Lower lobe of right lung (tissue), 2 donors: Measurements from ENCODE around the gene BCAN. TPM values are rescaled to one million over a fixed set of nuclear protein-coding genes. Genes with fewer than 3 reads are reported as not detected.

Experiments
- ATAC-seq, 2 donors: fragments of 200-7000 bp; cut with Tn5 transposase; one replicate each; pipeline ENCODE4 v1.9.1; 2020 to 2022; ENCODE audit warnings: mild to moderate bottlenecking in 2 of 2, moderate library complexity in 2 of 2
- DNase-seq: peaks from one replicate; pipeline ENCODE4 v3.0.0-alpha.2; 2020
- H3K27ac ChIP-seq: fragments of 200-600 bp; one replicate; pipeline ENCODE4 v1.8.0; 2022
- H3K27me3 ChIP-seq: fragments of 200-600 bp; one replicate; pipeline ENCODE4 v1.8.0; 2022; ENCODE audit warnings: low read depth
- H3K36me3 ChIP-seq: fragments of 200-600 bp; one replicate; pipeline ENCODE4 v1.8.0; 2022; ENCODE audit warnings: mild to moderate bottlenecking
- H3K4me1 ChIP-seq: fragments of 200-600 bp; one replicate; pipeline ENCODE4 v1.8.0; 2022
- H3K4me3 ChIP-seq: fragments of 200-600 bp; one replicate; pipeline ENCODE4 v1.8.0; 2022; ENCODE audit warnings: mild to moderate bottlenecking
- H3K9me3 ChIP-seq: fragments of 200-600 bp; one replicate; pipeline ENCODE4 v1.8.0; 2022
- CTCF ChIP-seq: fragments of 200-600 bp; IDR thresholded peaks from one replicate; pipeline ENCODE4 v1.8.0; 2022; ENCODE audit warnings: antibody characterized with exemption, mild to moderate bottlenecking
- intact Hi-C: fragments of 100-400 bp; cut with DNase I; formaldehyde crosslinking; loops from one replicate; pipeline ENCODE4 v1.11.0; 2022
- long read RNA-seq: library from polyadenylated mRNA; unstranded; transcript quantifications from one replicate; pipeline ENCODE4 v2.0.0, GENCODE V29; 2021
- total RNA-seq: library from RNA; stranded (reverse); fragmentation: NEBNext Ultra II Directional; extraction: Animal tissue kit (Norgen Biotek cat#: 25700); gene quantifications from one replicate; pipeline ENCODE4 v1.2.1, GENCODE V29; 2021
- donor health status: DM: no; HTN: yes; CAD: no; lungs with severe emphysema.

BCAN gene, protein sequence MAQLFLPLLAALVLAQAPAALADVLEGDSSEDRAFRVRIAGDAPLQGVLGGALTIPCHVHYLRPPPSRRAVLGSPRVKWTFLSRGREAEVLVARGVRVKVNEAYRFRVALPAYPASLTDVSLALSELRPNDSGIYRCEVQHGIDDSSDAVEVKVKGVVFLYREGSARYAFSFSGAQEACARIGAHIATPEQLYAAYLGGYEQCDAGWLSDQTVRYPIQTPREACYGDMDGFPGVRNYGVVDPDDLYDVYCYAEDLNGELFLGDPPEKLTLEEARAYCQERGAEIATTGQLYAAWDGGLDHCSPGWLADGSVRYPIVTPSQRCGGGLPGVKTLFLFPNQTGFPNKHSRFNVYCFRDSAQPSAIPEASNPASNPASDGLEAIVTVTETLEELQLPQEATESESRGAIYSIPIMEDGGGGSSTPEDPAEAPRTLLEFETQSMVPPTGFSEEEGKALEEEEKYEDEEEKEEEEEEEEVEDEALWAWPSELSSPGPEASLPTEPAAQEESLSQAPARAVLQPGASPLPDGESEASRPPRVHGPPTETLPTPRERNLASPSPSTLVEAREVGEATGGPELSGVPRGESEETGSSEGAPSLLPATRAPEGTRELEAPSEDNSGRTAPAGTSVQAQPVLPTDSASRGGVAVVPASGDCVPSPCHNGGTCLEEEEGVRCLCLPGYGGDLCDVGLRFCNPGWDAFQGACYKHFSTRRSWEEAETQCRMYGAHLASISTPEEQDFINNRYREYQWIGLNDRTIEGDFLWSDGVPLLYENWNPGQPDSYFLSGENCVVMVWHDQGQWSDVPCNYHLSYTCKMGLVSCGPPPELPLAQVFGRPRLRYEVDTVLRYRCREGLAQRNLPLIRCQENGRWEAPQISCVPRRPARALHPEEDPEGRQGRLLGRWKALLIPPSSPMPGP
- not detected for total RNA-seq
- long read RNA-seq: 0 reads

DNA sequence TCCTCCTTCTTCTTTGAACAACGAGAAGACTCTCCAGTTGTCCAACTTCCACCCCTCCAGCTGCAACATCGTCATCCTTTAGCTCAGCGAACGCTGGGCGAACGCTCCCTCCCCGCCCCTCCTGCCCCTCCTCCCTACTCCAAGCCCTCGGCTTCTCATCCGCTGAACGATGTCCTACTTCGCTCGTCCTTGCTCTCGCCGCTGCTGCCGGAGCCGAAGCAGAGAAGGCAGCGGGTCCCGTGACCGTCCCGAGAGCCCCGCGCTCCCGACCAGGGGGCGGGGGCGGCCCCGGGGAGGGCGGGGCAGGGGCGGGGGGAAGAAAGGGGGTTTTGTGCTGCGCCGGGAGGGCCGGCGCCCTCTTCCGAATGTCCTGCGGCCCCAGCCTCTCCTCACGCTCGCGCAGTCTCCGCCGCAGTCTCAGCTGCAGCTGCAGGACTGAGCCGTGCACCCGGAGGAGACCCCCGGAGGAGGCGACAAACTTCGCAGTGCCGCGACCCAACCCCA, at the start of gene BCAN:
BCAN (plus strand) TSS at position 357 of the 504 bp plus-strand sequence. CDS start 3,938 bp downstream, outside the sequence.
- H3K27me3 ChIP-seq: peaks cover 94% of the 10 kb centered on the region
- H3K27ac ChIP-seq: no peak within 1 kb of the TSS
- intact Hi-C loops: no loop called here
- ATAC-seq: peak; percentile 31 to 37
- no peak for TF ChIP-seq CTCF
- H3K36me3 ChIP-seq: no peaks in the 10 kb centered on the region
- H3K4me3 ChIP-seq: peak within 1 kb of the TSS; percentile 44
- H3K4me1 ChIP-seq: peaks cover 12% of the 10 kb centered on the region
- H3K9me3 ChIP-seq: no peaks in the 10 kb centered on the region
- no peak for DNase-seq

DNA sequence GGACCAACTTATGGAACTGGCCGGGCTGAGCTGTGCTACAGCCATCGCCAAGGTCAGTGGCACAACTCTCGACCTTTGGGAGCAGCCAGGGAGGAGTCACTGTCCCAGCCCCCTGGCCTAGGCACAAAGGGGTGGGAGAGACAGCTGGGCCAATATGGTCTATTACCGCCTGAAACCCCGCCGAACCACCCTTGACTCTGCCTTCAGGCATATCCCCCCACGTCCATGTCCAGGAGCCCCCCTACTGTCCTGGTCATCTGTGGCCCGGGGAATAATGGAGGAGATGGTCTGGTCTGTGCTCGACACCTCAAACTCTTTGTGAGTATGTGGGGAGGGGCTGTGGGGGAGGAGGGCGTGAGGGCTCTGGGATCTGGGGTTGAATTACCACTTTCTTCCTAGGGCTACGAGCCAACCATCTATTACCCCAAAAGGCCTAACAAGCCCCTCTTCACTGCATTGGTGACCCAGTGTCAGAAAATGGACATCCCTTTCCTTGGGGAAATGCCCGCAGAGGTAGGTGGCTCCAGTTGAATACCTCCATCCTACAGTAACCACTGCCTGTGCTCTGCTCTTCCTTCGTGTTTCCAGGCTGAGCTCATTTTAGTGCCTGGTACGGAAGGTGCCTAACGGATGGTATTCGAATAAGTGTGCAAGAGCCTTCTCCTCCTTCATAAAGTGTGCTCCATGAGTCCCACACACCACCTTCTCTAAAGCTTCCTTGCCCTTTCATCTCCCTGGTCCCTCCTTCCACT, 49.6 kb upstream of the BCAN start:
- Histone ChIP-seq H3K27ac (peak overlapping the region; percentile 83), H3K27me3 (no peaks in the 10 kb centered on the region), H3K4me3 (peak overlapping the region; percentile 85), H3K9me3 (no peaks in the 10 kb centered on the region), H3K4me1 (peaks cover 18% of the 10 kb centered on the region), H3K36me3 (peaks cover 40% of the 10 kb centered on the region)
- ATAC-seq (no peak), DNase-seq (no peak)
- intact Hi-C loops: no loop called here
- no peak for TF ChIP-seq CTCF

DNA sequence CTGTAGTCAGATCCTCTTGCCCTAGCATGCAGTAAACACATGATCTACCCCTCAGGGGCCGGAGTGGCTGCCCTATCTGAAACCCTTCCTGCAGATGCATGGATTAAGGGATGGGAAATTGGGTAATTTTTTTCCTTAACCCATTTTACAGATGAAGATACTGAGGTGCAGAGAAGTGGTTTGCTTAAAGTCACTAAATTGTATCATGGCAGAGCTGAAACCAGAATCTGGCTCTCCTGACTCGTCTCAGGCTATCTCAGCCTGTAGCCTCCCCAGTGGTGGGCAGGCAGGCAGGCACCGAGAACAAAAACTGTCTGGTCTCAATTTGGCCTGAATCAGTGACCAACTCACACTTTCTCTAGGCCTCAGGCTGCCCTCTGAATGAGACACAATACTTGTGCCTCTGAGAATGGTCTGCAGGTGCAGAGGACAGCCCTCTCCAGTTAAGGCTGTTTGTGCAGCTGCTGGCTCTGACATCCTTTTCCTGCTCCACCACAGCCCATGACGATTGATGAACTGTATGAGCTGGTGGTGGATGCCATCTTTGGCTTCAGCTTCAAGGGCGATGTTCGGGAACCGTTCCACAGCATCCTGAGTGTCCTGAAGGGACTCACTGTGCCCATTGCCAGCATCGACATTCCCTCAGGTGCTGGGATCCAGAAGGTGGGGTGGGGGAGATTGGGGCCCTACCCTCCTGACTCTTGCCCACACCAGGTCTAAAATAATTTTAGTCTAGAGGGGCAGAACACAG, 48.8 kb upstream of the BCAN start:
- Histone ChIP-seq H3K27me3 (no peaks in the 10 kb centered on the region), H3K27ac (no peak overlapping the region), H3K9me3 (no peaks in the 10 kb centered on the region), H3K4me1 (peaks cover 18% of the 10 kb centered on the region), H3K36me3 (peaks cover 47% of the 10 kb centered on the region), H3K4me3 (no peak overlapping the region)
- no peak for TF ChIP-seq CTCF
- DNase-seq (no peak), ATAC-seq (no peak)
- intact Hi-C loops: no loop called here

DNA sequence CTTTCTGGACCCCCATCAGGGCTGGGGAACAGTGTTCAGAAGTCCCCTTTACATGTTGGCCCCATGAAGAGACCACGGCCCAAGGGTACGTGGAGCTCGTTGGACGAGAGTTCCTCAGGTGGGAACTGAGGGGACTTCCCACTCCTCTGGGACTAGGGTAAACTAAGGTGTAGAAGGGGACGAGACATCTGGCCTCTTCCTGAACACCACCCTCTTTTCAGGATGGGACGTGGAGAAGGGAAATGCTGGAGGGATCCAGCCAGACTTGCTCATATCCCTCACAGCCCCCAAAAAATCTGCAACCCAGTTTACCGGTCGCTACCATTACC, 48.3 kb upstream of the BCAN start:
- H3K27me3 ChIP-seq: no peaks in the 10 kb centered on the region
- no peaks in the 10 kb centered on the region for H3K9me3 ChIP-seq
- H3K36me3 ChIP-seq: peaks cover 53% of the 10 kb centered on the region
- H3K4me3 ChIP-seq: no peak overlapping the region
- ATAC-seq (no peak), DNase-seq (no peak)
- H3K4me1 ChIP-seq: peaks cover 18% of the 10 kb centered on the region
- H3K27ac ChIP-seq: no peak overlapping the region
- intact Hi-C loops: no loop called here
- TF ChIP-seq CTCF: no peak
